PC-3 (cell line): ENCODE data around the gene MSH3. TPM values are rescaled to one million over a fixed set of nuclear protein-coding genes. Genes with fewer than 3 reads are reported as not detected.

ENCODE experiments used
- ATAC-seq: fragments of 200-7000 bp; cut with Tn5 transposase; 2 replicates; pipeline ENCODE4 v1.9.1; 2020; ENCODE audit warnings: mild to moderate bottlenecking, moderate library complexity
- BruUV-seq: library from RNA; stranded (reverse); fragments of 400-500 nt; replicated peaks from 2 replicates; lab custom pipeline; 2021; lab: Mats Ljungman, UMichigan
- CTCF ChIA-PET: fragments of 300-600 bp; sonication (Branson Sonifier 250); formaldehyde crosslinking; loops from one replicate; lab custom pipeline; 2022; ENCODE audit warnings: antibody characterized with exemption; lab: Charles Lee
- POLR2A ChIA-PET: fragments of 300-600 bp; sonication (Branson Sonifier 250); formaldehyde crosslinking; loops from one replicate; lab custom pipeline; 2022; ENCODE audit warnings: antibody characterized with exemption; ENCODE audit not compliant: unreplicated experiment; lab: Charles Lee
- DNase-seq: peaks from one replicate; pipeline ENCODE4 v3.0.0-alpha.2; 2015
- H2AFZ ChIP-seq: fragments of 300-600 bp; sonication (generic); 2 replicates; pipeline ENCODE4 v1.6.0; 2016; ENCODE audit warnings: antibody characterized with exemption, low read length
- H3F3A ChIP-seq: fragments of 300-600 bp; sonication (generic); one replicate; pipeline ENCODE4 v1.6.0; 2017; ENCODE audit warnings: antibody characterized with exemption, low read length, control low read depth, mild to moderate bottlenecking; ENCODE audit not compliant: unreplicated experiment
- H3K27ac ChIP-seq: fragments of 300-600 bp; sonication (generic); 2 replicates; pipeline ENCODE4 v1.5.1; 2016; ENCODE audit warnings: mild to moderate bottlenecking, low read length
- H3K27me3 ChIP-seq: fragments of 300-600 bp; sonication (generic); 2 replicates; pipeline ENCODE4 v1.6.1; 2016; ENCODE audit warnings: low read length, mixed read lengths
- H3K36me3 ChIP-seq: fragments of 300-600 bp; sonication (generic); 2 replicates; pipeline ENCODE4 v1.6.1; 2016; ENCODE audit warnings: low read depth, mixed run types, low read length, mixed read lengths
- H3K4me1 ChIP-seq: fragments of 300-600 bp; sonication (generic); 2 replicates; pipeline ENCODE4 v1.5.1; 2016; ENCODE audit warnings: low read length; ENCODE audit not compliant: insufficient read depth
- H3K4me2 ChIP-seq: fragments of 300-600 bp; sonication (generic); 2 replicates; pipeline ENCODE4 v1.6.0; 2016; ENCODE audit warnings: low read length
- H3K4me3 ChIP-seq: fragments of 300-600 bp; sonication (generic); 2 replicates; pipeline ENCODE4 v1.5.1; 2016; ENCODE audit warnings: mild to moderate bottlenecking, low read length, mixed read lengths
- H3K79me2 ChIP-seq: fragments of 300-600 bp; sonication (generic); 2 replicates; pipeline ENCODE4 v1.6.1; 2017; ENCODE audit warnings: low read length, mixed read lengths
- H3K9ac ChIP-seq: fragments of 300-600 bp; sonication (generic); 2 replicates; pipeline ENCODE4 v1.6.0; 2016; ENCODE audit warnings: mild to moderate bottlenecking, low read length
- H3K9me2 ChIP-seq: fragments of 300-600 bp; sonication (generic); replicated peaks from 2 replicates; pipeline ENCODE4 v1.6.1; 2016; ENCODE audit warnings: mixed run types, low read length, mixed read lengths
- H3K9me3 ChIP-seq: fragments of 300-600 bp; sonication (generic); 2 replicates; pipeline ENCODE4 v1.6.1; 2016; ENCODE audit warnings: low read length, mixed read lengths
- H4K20me1 ChIP-seq: fragments of 300-600 bp; sonication (generic); 2 replicates; pipeline ENCODE4 v1.6.1; 2016; ENCODE audit warnings: low read length, mixed read lengths
- EZH2 ChIP-seq: fragments of 300-600 bp; sonication (generic); IDR thresholded peaks from one replicate; pipeline ENCODE4 v1.6.1; 2017; ENCODE audit warnings: antibody characterized with exemption, mild to moderate bottlenecking, low read length; ENCODE audit not compliant: unreplicated experiment
- EZH2phosphoT487 ChIP-seq: fragments of 300-600 bp; sonication (generic); IDR thresholded peaks from 2 replicates; pipeline ENCODE4 v1.6.1; 2018; ENCODE audit warnings: mild to moderate bottlenecking, antibody characterized with exemption, low read length, borderline replicate concordance
- intact Hi-C: fragments of 100-400 bp; cut with micrococcal nuclease; formaldehyde crosslinking; loops from 2 replicates; pipeline ENCODE4 v1.9.0; 2023
- total RNA-seq: library from RNA; depleted of rRNA; stranded (reverse); fragments of >200 nt; gene quantifications from 2 replicates; pipeline ENCODE4 v1.2.3, GENCODE V29; 2014
- TF ChIP-seq, protein P1 (sequence below): fragments of 300-600 bp; sonication (generic); conservative IDR thresholded peaks from 2 replicates; pipeline ENCODE4 v1.5.1; 2017; ENCODE audit warnings: antibody characterized with exemption, low read depth, mild to moderate bottlenecking, low read length

Gene MSH3
- total RNA-seq, 1 experiment from 2014 or later: 9.0 TPM

DNA sequence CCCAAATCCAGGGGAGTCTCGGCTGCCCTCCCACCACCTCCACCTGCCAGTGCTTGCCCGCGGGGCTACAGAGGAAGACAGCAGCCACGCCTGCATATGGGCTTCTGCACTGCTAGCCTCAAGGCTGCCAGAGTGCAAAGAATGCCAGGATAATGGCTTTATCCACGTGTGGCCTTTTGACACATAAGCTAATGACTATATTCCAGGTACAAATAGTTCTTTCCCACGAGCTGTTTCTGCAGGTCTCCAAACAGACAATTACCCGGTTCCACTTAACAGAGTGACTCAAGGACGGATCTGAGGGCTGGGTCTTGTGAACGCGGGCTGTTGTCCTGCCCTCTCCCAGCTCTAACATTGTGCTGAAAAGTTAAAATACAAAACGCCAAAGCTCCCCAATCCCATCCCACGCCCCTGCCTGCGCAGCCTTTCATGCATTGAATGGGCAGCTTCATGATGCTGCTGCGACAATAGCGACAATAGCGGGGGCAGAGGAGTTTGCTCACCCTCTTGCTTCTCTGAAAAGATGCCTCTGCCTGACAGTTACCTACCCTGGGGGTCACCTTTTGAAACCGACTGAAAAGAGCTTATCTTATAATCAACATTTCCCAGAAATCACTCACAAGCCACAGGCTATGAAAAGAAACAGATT, 39.1 kb upstream of the MSH3 start:
- intact Hi-C loops: no loop called here
- no peak overlapping the region for H2AFZ ChIP-seq
- H4K20me1 ChIP-seq: no peaks in the 10 kb centered on the region
- no peaks in the 10 kb centered on the region for H3K4me1 ChIP-seq
- POLR2A ChIA-PET: no interaction called here
- no TSS peak for BruUV-seq
- no peak overlapping the region for H3K4me3 ChIP-seq
- no peaks in the 10 kb centered on the region for H3K79me2 ChIP-seq
- no peaks in the 10 kb centered on the region for H3F3A ChIP-seq
- DNase-seq (no peak), ATAC-seq (no peak)
- CTCF ChIA-PET: no interaction called here
- H3K4me2 ChIP-seq: no peak overlapping the region
- H3K36me3 ChIP-seq: no peaks in the 10 kb centered on the region
- H3K9ac ChIP-seq: no peak overlapping the region
- H3K9me2 ChIP-seq: no peaks in the 10 kb centered on the region
- TF ChIP-seq, protein P1, sequence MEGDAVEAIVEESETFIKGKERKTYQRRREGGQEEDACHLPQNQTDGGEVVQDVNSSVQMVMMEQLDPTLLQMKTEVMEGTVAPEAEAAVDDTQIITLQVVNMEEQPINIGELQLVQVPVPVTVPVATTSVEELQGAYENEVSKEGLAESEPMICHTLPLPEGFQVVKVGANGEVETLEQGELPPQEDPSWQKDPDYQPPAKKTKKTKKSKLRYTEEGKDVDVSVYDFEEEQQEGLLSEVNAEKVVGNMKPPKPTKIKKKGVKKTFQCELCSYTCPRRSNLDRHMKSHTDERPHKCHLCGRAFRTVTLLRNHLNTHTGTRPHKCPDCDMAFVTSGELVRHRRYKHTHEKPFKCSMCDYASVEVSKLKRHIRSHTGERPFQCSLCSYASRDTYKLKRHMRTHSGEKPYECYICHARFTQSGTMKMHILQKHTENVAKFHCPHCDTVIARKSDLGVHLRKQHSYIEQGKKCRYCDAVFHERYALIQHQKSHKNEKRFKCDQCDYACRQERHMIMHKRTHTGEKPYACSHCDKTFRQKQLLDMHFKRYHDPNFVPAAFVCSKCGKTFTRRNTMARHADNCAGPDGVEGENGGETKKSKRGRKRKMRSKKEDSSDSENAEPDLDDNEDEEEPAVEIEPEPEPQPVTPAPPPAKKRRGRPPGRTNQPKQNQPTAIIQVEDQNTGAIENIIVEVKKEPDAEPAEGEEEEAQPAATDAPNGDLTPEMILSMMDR: no peak
- TF ChIP-seq EZH2phosphoT487: no peak
- TF ChIP-seq EZH2: no peak
- no peaks in the 10 kb centered on the region for H3K27me3 ChIP-seq
- no peak overlapping the region for H3K27ac ChIP-seq
- no peaks in the 10 kb centered on the region for H3K9me3 ChIP-seq

DNA sequence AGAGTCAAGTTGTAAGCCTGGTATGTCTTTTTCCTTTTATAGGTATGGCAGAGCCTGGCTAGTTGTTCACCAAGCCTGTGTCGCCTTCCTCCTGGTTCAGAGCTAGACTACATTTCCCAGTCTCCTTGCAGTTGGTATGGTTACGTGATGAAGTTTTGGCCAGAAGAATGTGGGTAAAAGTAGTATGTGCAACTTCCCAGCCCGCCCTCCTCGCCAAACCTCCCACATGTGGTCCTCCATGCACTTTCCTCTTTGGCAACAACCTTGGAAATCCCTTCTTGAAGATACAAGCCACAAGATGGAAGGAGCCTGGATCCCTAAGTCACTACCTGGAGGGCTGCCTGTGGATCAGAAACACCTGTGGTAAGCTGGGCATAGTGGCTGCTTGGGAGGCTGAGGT, 36.0 kb upstream of the MSH3 start:
- no peaks in the 10 kb centered on the region for H3K27me3 ChIP-seq
- no peaks in the 10 kb centered on the region for H3K36me3 ChIP-seq
- H3K9me3 ChIP-seq: no peaks in the 10 kb centered on the region
- ChIA-PET CTCF (interaction anchor here (0.6 kb wide), 1 partner anchor 11 kb away, joined by 3 read pairs; no protein-coding TSS in a partner anchor), POLR2A (no interaction called here)
- no peak for ATAC-seq
- TF ChIP-seq EZH2 (no peak), EZH2phosphoT487 (no peak)
- TF ChIP-seq, protein P1: no peak
- no peaks in the 10 kb centered on the region for H3F3A ChIP-seq
- no peak overlapping the region for H3K4me3 ChIP-seq
- H3K27ac ChIP-seq: no peak overlapping the region
- H3K4me2 ChIP-seq: no peak overlapping the region
- no peaks in the 10 kb centered on the region for H3K4me1 ChIP-seq
- no peaks in the 10 kb centered on the region for H3K9me2 ChIP-seq
- DNase-seq: no peak
- no peaks in the 10 kb centered on the region for H4K20me1 ChIP-seq
- BruUV-seq: no TSS peak
- no peaks in the 10 kb centered on the region for H3K79me2 ChIP-seq
- no peak overlapping the region for H2AFZ ChIP-seq
- no peak overlapping the region for H3K9ac ChIP-seq
- intact Hi-C loops: no loop called here

DNA sequence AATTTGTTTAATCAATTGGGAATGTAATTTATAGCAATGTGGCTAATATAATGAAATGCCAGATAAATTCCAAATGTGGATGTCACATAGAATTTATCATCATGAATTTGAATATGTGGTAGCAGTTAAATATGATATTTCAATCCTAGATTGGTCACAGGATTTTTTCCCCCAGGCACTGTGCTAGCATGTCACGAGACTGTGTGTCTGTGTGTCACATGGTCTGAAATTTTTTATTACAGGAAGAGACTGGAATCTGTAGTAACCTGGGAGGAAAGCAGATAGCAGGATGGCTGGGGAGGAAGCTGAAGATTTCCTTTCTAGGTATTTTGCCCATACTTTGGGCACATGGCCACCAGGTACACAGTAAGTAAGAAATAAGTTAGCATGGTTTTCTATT, 35.4 kb upstream of the MSH3 start:
- Histone ChIP-seq H3K79me2 (no peaks in the 10 kb centered on the region), H3F3A (no peaks in the 10 kb centered on the region), H3K27ac (no peak overlapping the region), H3K4me2 (no peak overlapping the region), H2AFZ (no peak overlapping the region), H4K20me1 (no peaks in the 10 kb centered on the region), H3K9ac (no peak overlapping the region), H3K9me2 (no peaks in the 10 kb centered on the region), H3K27me3 (no peaks in the 10 kb centered on the region), H3K36me3 (no peaks in the 10 kb centered on the region), H3K4me1 (no peaks in the 10 kb centered on the region), H3K4me3 (no peak overlapping the region), H3K9me3 (no peaks in the 10 kb centered on the region)
- BruUV-seq: no TSS peak
- TF ChIP-seq EZH2phosphoT487 (no peak), EZH2 (no peak)
- TF ChIP-seq, protein P1: no peak
- ChIA-PET CTCF (no interaction called here), POLR2A (no interaction called here)
- intact Hi-C loops: no loop called here
- DNase-seq (no peak), ATAC-seq (no peak)
